ENCODE data around the gene HDAC4.

The HDAC4 gene

GRCh38 chr2:239025096-239025801, 375.6 kb downstream of the HDAC4 start:
- POLR2A ChIA-PET = no interaction called here
- CTCF ChIA-PET = no interaction called here
- Histone ChIP-seq H3K36me3 (ENCODE audit: control insufficient read depth in 2 of 2, insufficient read depth in 1 of 2, low read length in 2 of 2) (no peaks in the 10 kb centered on the region), H3K4me1 (ENCODE audit: control insufficient read depth, insufficient read depth, low read length) (no peaks in the 10 kb centered on the region), H3K4me3 (ENCODE audit: low read depth, low read length) (no peak overlapping the region), H3K27ac (ENCODE audit: extremely low read depth, low read depth, low read length) (no peak overlapping the region), H3K9me3 (ENCODE audit: control insufficient read depth, insufficient read depth, low read depth, low read length) (no peaks in the 10 kb centered on the region)
- no peak for TF ChIP-seq ZNF366 (tag by site-specific recombination; conservative IDR thresholded peaks at IDR 0.05)
- no peak for TF ChIP-seq TSHZ1 (tag by site-specific recombination; IDR thresholded peaks at IDR 0.05; ENCODE audit: borderline replicate concordance)
- no peak for TF ChIP-seq ZNF169 (tag by site-specific recombination; IDR thresholded peaks at IDR 0.05)
- no peak for TF ChIP-seq ZSCAN16 (tag by site-specific recombination; IDR thresholded peaks at IDR 0.05)
- TF ChIP-seq ZNF529 (tag by site-specific recombination; IDR thresholded peaks at IDR 0.05; ENCODE audit: insufficient replicate concordance) = no peak
- no peak for TF ChIP-seq MZF1 (tag by site-specific recombination; IDR thresholded peaks at IDR 0.05; ENCODE audit: borderline replicate concordance)
- TF ChIP-seq ZNF670 (tag by site-specific recombination; IDR thresholded peaks at IDR 0.05; ENCODE audit: low read depth) = no peak
- TF ChIP-seq ZNF19 (tag by site-specific recombination; IDR thresholded peaks at IDR 0.05; ENCODE audit: low read depth) = no peak
- TF ChIP-seq ZBTB6 (tag by site-specific recombination; IDR thresholded peaks at IDR 0.05) = no peak

- POLR2A ChIA-PET = no interaction called here
- Histone ChIP-seq H3K36me3 (ENCODE audit: control insufficient read depth in 2 of 2, insufficient read depth in 1 of 2, low read length in 2 of 2) (no peaks in the 10 kb centered on the region), H3K9me3 (ENCODE audit: control insufficient read depth, insufficient read depth, low read depth, low read length) (no peaks in the 10 kb centered on the region), H3K4me3 (ENCODE audit: low read depth, low read length) (no peak overlapping the region), H3K4me1 (ENCODE audit: control insufficient read depth, insufficient read depth, low read length) (no peaks in the 10 kb centered on the region), H3K27ac (ENCODE audit: extremely low read depth, low read depth, low read length) (no peak overlapping the region)
- no peak for TF ChIP-seq ZNF626 (tag by site-specific recombination; IDR thresholded peaks at IDR 0.05)
- TF ChIP-seq ZNF610 (tag by site-specific recombination; IDR thresholded peaks at IDR 0.05; ENCODE audit: borderline replicate concordance) = no peak
- TF ChIP-seq TRIM28 (IDR thresholded peaks at IDR 0.05; ENCODE audit: borderline replicate concordance, low read length) = no peak
- no peak for TF ChIP-seq ZNF350 (tag by site-specific recombination; IDR thresholded peaks at IDR 0.05)
- no peak for TF ChIP-seq YY1 (tag by site-specific recombination; IDR thresholded peaks at IDR 0.05)
- no peak for TF ChIP-seq WT1 (tag by site-specific recombination; IDR thresholded peaks at IDR 0.05)
- TF ChIP-seq RBAK (tag by site-specific recombination; IDR thresholded peaks at IDR 0.05) = no peak
- TF ChIP-seq ZNF366 (tag by site-specific recombination; conservative IDR thresholded peaks at IDR 0.05) = no peak
- no peak for TF ChIP-seq PATZ1 (tag by site-specific recombination; IDR thresholded peaks at IDR 0.05)
- TF ChIP-seq ZNF133 (tag by site-specific recombination; IDR thresholded peaks at IDR 0.05) = no peak
- no peak for TF ChIP-seq PRDM1 (tag by site-specific recombination; IDR thresholded peaks at IDR 0.05)
- no peak for TF ChIP-seq ZFP69B (tag by site-specific recombination; IDR thresholded peaks at IDR 0.05)
- CTCF ChIA-PET = no interaction called here
These were observed 376.6 kb downstream of the HDAC4 start for GRCh38 chr2:239024226-239024625.
